Neural crest cell (in vitro differentiated cells): Measurements from ENCODE around the gene CDC37. TPM values are rescaled to one million over a fixed set of nuclear protein-coding genes. Genes with fewer than 3 reads are reported as not detected.

Experiments used
- DNase-seq: peaks from one replicate; pipeline ENCODE4 v3.0.0; 2021; ENCODE audit warnings: low read depth, mixed read lengths, low spot score
- H3K27ac Mint-ChIP-seq: one replicate; pipeline ENCODE4 v1.8.0; 2021; ENCODE audit warnings: mild to moderate bottlenecking, mixed read lengths; ENCODE audit not compliant: unreplicated experiment
- H3K27me3 Mint-ChIP-seq: 2 replicates; pipeline ENCODE4 v1.8.0; 2021; ENCODE audit warnings: low read depth, mild to moderate bottlenecking, mixed read lengths
- H3K36me3 Mint-ChIP-seq: 2 replicates; pipeline ENCODE4 v1.8.0; 2021; ENCODE audit warnings: low read depth, mild to moderate bottlenecking, mixed read lengths
- H3K4me1 Mint-ChIP-seq: 2 replicates; pipeline ENCODE4 v1.8.0; 2021; ENCODE audit warnings: mixed read lengths
- H3K4me3 Mint-ChIP-seq: one replicate; pipeline ENCODE4 v1.8.0; 2021; ENCODE audit warnings: mild to moderate bottlenecking, mixed read lengths
- H3K9me3 Mint-ChIP-seq: 2 replicates; pipeline ENCODE4 v1.8.0; 2021; ENCODE audit warnings: mixed read lengths
- total RNA-seq: library from RNA; stranded (reverse); gene quantifications from 2 replicates; pipeline ENCODE4 v1.2.1, GENCODE V29; 2021
- TF ChIP-seq, protein P1 (sequence below): fragments of 200-600 bp; sonication (generic); conservative IDR thresholded peaks from 2 replicates; pipeline ENCODE4 v1.5.0; 2021; ENCODE audit warnings: antibody characterized with exemption, mild to moderate bottlenecking

Gene CDC37
- total RNA-seq, 1 donor from 2014 or later = 164 TPM

DNA sequence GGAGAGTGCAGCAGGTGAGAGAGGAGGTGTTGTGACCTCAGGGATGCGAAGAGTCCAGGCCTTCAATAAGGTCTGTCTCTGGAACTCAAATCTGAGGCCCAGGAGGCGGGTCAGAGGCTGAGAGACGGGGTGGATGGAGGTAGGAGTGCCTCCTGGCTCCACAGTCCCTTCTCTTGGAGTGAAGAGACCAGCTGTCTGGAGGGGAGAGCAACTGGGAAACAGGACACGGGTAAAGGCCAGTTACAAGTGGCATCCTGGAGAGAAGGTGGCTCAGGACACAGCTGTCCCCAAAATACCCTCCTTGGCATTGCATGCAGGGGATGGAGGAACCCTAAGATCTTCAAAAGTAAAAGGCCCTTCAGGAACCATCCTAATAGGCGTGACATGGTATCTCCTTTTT lies 36.2 kb upstream of the CDC37 start:
- H3K4me1 Mint-ChIP-seq = no peaks in the 10 kb centered on the region
- no peak overlapping the region for H3K4me3 Mint-ChIP-seq
- peaks cover 20% of the 10 kb centered on the region for H3K27me3 Mint-ChIP-seq
- H3K9me3 Mint-ChIP-seq = no peaks in the 10 kb centered on the region
- TF ChIP-seq, protein P1, sequence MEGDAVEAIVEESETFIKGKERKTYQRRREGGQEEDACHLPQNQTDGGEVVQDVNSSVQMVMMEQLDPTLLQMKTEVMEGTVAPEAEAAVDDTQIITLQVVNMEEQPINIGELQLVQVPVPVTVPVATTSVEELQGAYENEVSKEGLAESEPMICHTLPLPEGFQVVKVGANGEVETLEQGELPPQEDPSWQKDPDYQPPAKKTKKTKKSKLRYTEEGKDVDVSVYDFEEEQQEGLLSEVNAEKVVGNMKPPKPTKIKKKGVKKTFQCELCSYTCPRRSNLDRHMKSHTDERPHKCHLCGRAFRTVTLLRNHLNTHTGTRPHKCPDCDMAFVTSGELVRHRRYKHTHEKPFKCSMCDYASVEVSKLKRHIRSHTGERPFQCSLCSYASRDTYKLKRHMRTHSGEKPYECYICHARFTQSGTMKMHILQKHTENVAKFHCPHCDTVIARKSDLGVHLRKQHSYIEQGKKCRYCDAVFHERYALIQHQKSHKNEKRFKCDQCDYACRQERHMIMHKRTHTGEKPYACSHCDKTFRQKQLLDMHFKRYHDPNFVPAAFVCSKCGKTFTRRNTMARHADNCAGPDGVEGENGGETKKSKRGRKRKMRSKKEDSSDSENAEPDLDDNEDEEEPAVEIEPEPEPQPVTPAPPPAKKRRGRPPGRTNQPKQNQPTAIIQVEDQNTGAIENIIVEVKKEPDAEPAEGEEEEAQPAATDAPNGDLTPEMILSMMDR = no peak
- DNase-seq = no peak
- no peaks in the 10 kb centered on the region for H3K36me3 Mint-ChIP-seq
- no peak overlapping the region for H3K27ac Mint-ChIP-seq

DNA sequence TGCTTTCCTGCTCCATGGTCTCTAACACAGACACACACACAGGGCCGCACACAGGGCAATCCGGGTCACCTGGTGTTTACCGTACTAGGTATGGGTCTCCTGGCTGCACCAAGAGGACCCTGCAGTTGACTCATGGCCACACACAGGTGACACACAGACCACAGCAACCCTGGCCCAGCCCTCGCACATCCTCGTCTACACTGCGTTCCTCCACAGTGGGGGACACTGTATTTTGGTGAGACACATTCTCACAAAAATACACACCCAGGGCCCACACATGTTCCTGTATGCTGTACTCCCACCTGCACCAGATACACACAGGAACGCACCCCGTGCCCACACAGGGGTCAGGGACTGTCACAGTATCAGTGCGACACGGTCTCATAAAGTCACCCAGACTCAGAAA lies 29.8 kb upstream of the CDC37 start:
- Mint-ChIP-seq H3K27ac (no peak overlapping the region), H3K27me3 (peaks cover 68% of the 10 kb centered on the region), H3K4me1 (peaks cover 5% of the 10 kb centered on the region), H3K4me3 (peak overlapping the region; percentile 48), H3K9me3 (no peaks in the 10 kb centered on the region), H3K36me3 (no peaks in the 10 kb centered on the region)
- DNase-seq = no peak
- TF ChIP-seq, protein P1 = no peak

DNA sequence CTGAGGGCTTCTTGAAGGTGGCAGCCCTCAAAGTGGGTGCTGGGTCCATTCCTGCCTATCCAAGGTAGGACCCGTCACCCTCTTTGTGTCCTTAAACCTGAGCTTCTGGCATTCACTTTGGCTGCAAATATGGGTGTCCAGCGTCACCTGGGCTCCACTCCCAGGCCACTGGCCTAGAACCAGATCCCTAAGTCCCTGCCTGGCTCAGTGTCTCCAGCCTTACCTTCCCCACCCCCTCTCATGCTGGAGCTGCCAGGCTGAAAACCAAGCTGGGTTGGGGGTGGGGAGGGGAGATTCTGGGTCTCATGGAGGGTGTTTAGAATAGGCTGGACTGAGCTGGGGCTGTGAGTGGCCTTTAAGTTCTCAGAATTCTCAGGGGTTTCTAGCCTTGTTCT lies 29.4 kb upstream of the CDC37 start:
- Mint-ChIP-seq H3K9me3 (no peaks in the 10 kb centered on the region), H3K36me3 (no peaks in the 10 kb centered on the region), H3K4me3 (no peak overlapping the region), H3K27me3 (peaks cover 72% of the 10 kb centered on the region), H3K27ac (no peak overlapping the region), H3K4me1 (peaks cover 5% of the 10 kb centered on the region)
- DNase-seq = no peak
- TF ChIP-seq, protein P1 = no peak

DNA sequence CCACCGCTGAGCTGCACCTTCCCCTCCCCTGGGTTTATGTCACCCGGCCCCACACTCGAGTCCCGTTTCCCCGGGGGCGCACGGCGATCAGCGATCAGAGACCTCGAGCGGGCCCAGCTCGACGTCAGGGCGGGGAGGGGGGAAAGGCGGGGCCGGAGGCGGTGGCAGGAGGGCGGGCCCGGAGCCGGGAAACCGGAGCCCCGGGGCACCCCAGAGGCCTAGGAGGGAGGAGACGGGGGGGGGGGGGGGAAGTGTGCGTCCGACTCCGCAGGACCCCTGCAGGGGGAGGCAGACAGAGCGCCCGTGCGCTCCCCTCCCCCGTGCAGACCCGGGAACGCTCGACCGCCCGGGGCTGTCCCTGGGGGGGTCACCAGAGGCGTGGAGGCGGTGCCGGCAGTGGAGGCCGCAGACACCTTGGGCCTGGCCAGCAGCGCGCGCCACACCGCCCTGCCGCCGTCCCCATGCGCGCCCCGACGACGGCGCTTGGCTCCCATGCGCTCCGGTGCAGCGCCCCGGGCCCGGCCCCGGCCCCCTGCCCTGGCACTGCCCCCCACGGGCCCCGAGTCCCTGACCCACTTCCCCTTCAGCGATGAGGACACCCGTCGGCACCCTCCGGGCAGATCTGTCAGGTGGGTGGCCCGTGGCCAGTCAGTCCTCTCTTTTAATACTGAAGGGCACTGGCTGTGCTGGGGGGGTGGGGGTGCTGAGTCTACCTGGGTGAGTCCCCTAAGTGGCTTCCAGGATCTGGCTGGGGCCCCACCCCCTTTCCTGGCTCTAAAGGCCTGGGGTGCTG lies 28.8 kb upstream of the CDC37 start:
- H3K27me3 Mint-ChIP-seq = peaks cover 78% of the 10 kb centered on the region
- DNase-seq = no peak
- H3K4me3 Mint-ChIP-seq = no peak overlapping the region
- peaks cover 5% of the 10 kb centered on the region for H3K4me1 Mint-ChIP-seq
- H3K27ac Mint-ChIP-seq = no peak overlapping the region
- no peaks in the 10 kb centered on the region for H3K9me3 Mint-ChIP-seq
- no peaks in the 10 kb centered on the region for H3K36me3 Mint-ChIP-seq
- TF ChIP-seq, protein P1 = no peak

DNA sequence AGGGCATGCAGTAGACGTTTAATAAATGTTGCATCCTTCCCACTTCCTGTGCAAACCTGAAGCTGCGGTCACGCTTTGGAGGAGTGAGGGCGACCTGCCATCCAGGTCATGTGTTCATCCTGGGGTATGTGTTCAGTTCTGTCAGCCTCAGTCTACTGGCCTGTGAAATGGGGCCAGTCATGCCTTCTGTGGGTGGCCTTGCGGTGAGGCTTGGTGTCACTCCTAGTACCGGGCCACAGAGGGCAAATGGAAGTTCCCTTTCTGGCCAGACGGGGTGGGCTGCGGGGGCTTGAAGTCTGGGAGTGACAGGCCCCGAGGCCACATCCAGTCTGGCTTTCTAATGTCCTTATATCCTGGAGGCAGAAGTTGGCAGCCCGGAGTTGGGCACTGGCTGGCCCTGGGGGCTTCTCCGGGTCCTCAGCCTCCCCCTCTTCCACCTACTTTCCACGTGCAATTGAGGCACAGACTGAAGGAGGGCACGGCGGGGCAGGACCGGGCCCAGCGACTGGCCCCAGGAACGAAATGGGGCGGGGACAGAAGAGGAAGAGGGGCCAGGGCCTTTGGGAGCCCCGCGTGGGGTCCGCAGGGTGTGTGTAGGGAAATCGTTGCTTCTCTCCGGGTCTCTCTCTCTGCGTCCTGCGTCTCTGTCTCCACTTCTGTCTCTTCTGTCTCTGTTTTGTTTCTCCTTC lies 28.1 kb upstream of the CDC37 start:
- no peak for DNase-seq
- H3K4me1 Mint-ChIP-seq = peaks cover 5% of the 10 kb centered on the region
- H3K4me3 Mint-ChIP-seq = peak overlapping the region; percentile 47
- H3K27me3 Mint-ChIP-seq = peaks cover 84% of the 10 kb centered on the region
- H3K36me3 Mint-ChIP-seq = no peaks in the 10 kb centered on the region
- no peak overlapping the region for H3K27ac Mint-ChIP-seq
- TF ChIP-seq, protein P1 = no peak
- no peaks in the 10 kb centered on the region for H3K9me3 Mint-ChIP-seq
